Astrocyte (in vitro differentiated cells and primary cell): Measurements from ENCODE around the gene STIL.

Experiments used
- EZH2 ChIP-seq: IDR thresholded peaks from 2 replicates; pipeline ENCODE4 v1.6.1; 2012; ENCODE audit warnings: mild to moderate bottlenecking, low read length, inconsistent platforms; ENCODE audit not compliant: insufficient read depth
- TF ChIP-seq, protein P1 (sequence below): IDR thresholded peaks from 2 replicates; pipeline ENCODE4 v1.5.1; 2011; ENCODE audit warnings: low read depth, mild to moderate bottlenecking, inconsistent platforms, low read length, moderate library complexity; ENCODE audit not compliant: insufficient read depth

DNA sequence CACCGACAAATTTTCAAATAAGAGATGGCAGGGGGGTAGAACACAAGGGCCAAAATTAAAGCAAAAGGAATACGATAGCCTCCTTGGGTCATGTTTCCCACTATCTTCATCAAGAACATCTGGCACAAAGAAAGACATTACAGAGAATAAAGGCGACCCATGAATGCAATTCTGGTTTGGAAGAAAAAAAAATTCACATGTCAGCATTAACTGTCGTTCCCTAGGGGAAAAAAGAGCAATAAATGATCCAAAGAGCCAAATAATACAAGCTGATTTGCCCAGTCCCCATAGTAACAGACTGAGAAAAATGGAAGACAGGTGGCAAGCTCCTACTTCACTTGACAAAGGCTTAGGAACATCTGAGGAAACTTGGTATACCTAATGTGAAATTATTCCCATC lies 4.5 kb downstream of the STIL start:
- TF ChIP-seq, protein P1, sequence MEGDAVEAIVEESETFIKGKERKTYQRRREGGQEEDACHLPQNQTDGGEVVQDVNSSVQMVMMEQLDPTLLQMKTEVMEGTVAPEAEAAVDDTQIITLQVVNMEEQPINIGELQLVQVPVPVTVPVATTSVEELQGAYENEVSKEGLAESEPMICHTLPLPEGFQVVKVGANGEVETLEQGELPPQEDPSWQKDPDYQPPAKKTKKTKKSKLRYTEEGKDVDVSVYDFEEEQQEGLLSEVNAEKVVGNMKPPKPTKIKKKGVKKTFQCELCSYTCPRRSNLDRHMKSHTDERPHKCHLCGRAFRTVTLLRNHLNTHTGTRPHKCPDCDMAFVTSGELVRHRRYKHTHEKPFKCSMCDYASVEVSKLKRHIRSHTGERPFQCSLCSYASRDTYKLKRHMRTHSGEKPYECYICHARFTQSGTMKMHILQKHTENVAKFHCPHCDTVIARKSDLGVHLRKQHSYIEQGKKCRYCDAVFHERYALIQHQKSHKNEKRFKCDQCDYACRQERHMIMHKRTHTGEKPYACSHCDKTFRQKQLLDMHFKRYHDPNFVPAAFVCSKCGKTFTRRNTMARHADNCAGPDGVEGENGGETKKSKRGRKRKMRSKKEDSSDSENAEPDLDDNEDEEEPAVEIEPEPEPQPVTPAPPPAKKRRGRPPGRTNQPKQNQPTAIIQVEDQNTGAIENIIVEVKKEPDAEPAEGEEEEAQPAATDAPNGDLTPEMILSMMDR = no peak
- no peak for TF ChIP-seq EZH2
